Fibroblast of upper back skin (primary cell): Measurements from ENCODE around the gene CLSTN1.

ENCODE experiments used
- DNase-seq: peaks from one replicate; pipeline ENCODE4 v3.0.0-alpha.2; 2013

CLSTN1 gene

GRCh38 chr1:9850442-9851162 lies 26.8 kb upstream of the CLSTN1 start:
- no peak for DNase-seq

DNA sequence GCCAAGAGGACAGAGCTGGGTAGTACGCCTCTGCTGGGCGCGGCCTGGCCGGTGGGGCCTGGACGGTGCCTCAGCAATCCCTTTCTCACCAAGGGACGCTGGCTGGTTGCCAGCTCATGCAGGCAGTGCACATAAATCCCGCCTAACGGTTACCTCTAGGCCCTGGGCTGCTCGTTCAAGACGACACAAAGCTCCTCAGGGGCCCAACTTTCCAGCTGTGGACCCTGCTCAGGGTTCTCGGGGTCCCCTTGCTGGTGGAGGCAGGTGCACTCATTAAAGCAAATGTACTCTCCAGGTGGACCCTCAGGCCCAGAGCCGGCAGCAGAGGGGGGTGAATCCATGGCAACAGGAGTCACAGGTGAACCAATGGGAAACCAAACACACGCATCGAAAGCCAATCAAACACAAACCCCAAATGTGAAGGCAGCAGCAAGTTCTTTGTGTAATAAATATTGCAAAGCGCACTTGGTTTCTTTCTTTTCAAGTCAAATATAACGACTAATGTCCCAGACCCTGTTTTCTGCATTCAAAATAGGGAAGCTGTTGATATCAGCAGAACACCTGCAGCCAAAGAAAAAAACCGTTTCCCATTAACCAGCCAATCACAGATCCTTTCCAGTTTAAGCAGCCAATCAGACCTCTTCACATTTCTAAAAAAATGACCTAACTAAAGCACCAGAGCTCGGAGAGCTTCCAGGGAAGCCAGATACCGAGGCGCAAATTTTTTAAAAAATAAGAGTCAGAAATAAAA lies 26.1 kb upstream of the CLSTN1 start:
- no peak for DNase-seq

GRCh38 chr1:9848022-9848421 lies 24.3 kb upstream of the CLSTN1 start:
- no peak for DNase-seq

DNA sequence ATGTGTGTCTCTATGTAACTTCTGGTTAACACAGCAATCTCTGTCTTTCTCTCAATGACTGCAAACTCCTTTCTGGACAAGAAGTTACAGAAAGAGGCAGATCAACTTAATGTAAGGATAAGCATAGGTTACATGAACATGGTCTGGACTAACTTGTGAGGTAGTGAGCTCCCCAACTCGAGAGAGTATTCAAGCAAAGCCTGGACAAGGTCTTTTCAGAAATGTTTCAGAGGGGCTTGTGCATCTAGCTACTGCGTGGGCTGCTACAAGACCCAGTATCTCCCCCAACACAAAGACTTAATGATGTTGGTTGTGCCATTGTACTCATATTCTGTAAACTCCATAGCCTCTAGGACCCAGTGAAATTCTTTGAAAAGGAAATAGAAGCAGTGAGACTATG lies 23.5 kb upstream of the CLSTN1 start:
- DNase-seq: no peak

GRCh38 chr1:9846611-9847171 lies 22.9 kb upstream of the CLSTN1 start:
- DNase-seq: no peak

DNA sequence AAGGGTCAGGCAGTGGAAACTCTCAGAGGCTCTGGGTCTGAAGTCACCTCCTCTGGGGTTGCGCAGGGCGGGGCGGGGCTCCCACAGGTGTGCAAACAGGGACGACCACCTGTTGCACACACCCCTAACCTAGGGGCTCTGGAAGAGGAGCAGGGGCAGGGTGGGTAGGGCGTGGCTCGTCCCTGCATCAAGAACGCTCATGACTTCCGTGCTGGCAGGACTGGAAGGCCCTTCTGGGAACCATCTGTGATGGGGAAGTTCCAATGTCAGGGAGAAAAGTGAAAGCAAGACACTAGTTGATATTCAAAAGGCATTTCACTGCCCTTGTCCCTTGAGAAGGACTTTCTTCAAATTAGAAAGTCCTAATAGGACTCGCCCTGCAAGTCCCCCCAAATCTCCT lies 22.1 kb upstream of the CLSTN1 start:
- no peak for DNase-seq

DNA sequence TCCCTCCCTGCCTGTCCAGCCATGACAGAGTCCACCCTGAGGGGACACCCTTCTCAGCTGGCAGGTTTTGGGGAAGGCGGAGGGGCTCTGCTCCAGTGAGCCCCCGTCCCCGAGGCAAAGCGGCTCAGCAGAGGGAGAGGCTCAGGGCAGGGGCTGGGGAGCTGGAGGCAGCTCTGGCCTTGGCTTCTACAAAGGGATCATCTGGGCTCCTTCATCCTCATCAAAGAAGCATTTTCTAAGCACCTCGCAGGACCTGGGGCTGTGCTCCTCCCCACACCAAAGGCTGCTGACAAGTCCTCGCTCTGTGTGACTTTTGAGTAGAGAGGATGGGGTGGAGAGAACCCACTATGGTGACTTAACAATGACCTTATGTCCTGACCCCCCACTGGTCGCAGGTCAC lies 21.0 kb upstream of the CLSTN1 start:
- no peak for DNase-seq

- DNase-seq: no peak
Measured at GRCh38 chr1:9844106-9844505, 20.3 kb upstream of the CLSTN1 start.

DNA sequence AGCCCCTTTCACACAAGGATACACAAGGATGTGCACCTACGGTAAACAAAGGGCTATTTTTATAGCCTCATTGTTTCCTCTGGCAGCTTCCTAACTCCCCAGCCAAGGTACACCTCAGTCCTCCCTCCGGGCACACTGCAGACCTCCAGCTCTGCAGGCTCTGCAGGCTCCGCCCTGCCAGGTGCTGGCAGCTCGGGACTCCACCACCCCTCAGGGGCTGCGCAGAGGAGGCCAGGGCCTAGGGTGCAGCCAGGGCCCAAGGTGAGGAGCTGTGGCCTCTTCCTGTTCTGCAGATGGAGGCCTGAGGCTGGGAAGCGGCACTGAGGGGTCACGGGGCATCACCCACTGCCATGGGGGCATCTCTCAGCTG lies 19.8 kb upstream of the CLSTN1 start:
- DNase-seq: no peak

DNA sequence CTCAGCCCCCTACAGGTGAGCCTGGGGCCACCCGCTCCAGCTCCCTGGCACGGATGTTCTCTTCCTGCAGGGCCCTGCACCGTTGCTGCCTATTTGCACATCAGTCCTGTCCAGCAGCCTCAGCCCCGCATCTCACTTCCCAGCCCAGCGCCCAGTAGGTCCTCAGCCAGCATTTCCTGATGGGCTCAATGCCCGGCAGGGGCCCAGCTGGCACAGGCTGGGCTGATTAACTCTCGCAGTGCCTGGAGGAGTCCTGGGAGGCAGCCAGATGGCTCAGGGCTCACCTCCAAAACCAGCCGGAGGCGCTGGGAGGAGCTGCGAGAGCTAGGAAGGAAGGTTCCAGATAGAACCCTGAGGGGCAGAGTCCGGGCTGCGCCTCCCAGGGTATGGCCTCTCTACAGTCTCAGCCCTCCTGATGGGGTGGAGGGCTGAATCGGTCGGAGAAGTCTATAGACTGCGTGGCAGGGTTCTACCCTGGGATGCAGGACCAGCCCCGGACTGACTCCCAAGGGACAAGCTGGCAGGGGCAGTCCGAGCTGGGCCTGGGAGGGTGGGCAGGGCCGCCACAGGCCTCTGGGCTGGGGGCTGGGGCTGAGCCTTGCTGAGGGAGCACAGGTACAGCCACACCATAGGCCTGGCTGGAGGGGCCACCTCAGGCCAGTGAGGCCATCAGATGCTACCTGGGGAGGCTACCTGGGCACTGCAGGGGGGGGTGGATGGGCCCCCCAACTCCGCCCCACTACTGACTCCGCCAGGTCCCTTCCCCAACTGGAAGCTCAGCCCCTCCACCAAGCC lies 19.2 kb upstream of the CLSTN1 start:
- no peak for DNase-seq

DNA sequence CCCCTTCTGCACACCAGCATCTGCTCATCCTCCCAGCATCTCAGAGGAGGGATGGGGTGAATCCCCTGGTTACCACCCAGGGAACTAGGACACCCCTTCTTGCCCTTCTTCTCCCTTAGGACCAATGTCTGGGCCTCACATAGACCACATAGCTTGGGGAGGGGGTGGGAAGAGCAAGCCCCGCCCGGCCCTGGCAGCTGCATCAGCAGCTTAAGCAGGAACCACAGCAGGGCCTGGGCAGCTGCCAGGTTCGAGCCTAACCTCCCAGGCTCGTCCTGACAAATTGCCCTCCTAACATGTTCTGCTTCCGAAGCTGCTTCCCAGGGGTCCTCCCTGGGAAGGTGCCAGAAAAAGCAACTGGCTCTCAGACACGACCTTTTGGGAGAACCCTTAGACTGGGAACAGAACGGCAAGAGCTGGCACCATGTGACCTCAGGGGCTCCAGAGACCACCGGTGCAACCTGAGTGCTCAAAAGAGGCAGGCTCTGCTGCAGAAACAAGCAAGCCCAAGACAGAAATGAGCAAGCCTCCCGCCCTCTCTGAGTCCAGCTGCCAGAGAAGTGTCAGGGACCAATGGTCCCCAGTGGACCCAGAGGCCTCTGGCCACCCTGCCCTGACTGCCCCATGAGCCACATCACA lies 18.4 kb upstream of the CLSTN1 start:
- peak; percentile 54 for DNase-seq

DNA sequence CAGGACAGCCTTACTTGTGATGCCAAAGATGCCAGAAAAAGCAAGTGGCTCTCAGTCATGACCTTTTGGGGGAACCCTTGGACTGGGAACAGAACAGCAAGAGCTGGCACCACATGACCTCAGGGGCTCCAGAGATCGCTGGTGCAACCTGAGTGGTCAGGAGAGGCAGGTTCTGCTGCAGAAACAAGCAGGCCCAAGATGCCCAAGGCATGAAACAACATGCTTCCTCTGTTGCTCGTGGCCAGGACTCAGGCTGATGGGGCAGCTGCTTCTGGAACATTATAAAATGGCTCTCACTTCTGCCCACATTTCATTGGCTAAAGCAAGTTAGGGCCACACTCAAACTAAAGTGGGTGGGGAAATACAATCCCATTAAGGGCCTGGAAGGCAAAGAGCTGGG lies 17.7 kb upstream of the CLSTN1 start:
- no peak for DNase-seq

- no peak for DNase-seq
Measured at GRCh38 chr1:9840176-9840575, 16.4 kb upstream of the CLSTN1 start.

- no peak for DNase-seq
Measured at GRCh38 chr1:9838946-9839345, 15.2 kb upstream of the CLSTN1 start.

GRCh38 chr1:9836632-9836960 lies 12.8 kb upstream of the CLSTN1 start:
- no peak for DNase-seq

GRCh38 chr1:9835758-9836631 lies 12.2 kb upstream of the CLSTN1 start:
- DNase-seq: peak; percentile 28

DNA sequence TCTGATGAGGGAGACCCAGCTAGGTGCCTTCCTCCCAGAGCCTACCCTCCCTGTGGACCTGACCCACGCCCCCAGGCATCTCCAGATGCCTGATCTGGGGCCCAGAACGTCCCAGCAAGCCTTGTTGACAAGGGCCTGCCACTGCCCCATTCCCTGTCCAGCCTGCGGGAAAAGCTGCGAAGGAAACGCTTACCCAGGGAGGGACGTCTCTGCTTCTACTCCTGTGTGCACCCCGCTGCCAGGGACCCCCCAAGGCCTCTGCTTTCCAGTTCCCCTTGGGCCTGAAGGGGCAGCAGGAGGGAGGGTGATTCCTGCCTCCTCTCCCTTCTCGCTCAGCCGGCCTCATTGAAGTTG lies 11.6 kb upstream of the CLSTN1 start:
- no peak for DNase-seq

GRCh38 chr1:9833632-9834031 lies 9.9 kb upstream of the CLSTN1 start:
- no peak for DNase-seq

DNA sequence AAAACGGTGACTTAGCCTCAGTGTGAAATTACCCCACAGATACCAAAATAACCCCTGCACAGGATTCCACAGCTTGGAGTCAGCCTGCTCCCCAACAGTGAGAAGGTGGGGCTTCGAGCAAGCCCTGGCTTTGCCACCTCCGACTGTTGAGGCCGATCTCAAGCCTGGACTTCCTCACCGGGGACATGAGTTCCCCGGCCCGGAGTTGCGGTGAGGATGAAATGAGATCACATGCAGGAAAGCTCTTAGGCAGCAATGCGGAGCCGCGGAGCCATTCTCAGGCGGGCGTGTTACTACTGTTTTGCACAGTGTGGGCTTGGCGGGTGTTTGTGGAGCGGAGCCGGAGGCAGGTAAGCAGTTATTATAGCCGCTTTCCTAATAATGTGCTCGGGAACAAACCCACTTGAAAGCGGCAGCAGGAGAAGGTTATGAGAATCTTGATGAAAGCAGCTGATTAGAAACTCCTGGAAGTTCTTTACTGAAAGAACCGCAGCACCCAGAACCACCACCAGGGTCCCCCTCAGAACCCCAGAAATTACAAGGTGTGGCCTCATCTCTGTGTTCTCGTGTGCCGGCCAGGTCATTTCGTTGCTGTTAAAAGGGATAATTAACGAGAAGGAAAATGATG lies 3.9 kb upstream of the CLSTN1 start:
- DNase-seq: no peak

DNA sequence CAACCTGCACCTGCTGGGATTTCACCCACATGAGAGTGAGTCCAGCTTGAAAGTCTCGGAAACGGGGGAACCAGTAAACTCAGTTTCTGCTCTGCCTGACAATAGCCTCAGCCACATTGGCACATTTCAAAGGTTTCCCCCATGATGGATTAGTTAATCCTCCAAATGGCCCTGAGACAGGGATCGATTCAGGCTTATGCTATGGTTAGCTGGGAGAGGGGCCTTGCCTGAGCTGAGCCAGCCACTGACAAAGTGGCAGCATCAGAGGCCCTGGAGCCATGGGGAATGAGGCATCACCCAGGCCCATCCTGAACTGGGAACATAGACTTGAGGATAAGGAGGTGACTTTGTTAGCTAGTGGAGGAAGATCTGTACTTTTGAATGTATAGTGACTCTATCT lies 2.9 kb upstream of the CLSTN1 start:
- DNase-seq: no peak

DNA sequence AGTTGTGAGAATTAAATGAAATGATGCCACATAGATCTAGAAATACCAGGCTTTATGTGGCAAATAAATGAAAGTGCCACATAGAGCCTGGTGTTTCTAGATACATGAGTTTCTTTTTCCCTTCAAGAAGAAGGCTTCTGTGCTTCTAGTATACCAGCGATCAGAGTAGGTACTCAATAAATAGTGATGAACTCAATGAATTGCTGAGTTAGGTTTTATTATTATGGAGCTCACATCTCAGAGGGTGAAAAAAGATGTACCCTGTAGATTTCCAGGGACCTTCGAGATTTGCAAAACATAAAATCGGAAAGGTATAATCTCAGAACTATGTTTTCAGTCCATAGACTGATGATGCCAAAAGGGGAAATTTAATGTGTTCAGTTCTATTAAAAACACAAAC lies 2.3 kb upstream of the CLSTN1 start:
- DNase-seq: no peak
